GM23338 (cell line): ENCODE measurements around the gene ATXN8OS. TPM values are rescaled to one million over a fixed set of nuclear protein-coding genes. Genes with fewer than 3 reads are reported as not detected.

Experiments
- ATAC-seq: fragments of 200-7000 bp; cut with Tn5 transposase; 3 replicates; pipeline ENCODE4 v1.9.1; 2020
- DNase-seq: peaks from one replicate; pipeline ENCODE4 v3.0.0-alpha.2; 2015; ENCODE audit warnings: low spot score
- H2AFZ ChIP-seq: fragments of 200-600 bp; sonication (generic); 2 replicates; pipeline ENCODE4 v1.8.0; 2016; ENCODE audit warnings: antibody characterized with exemption, mild to moderate bottlenecking, moderate library complexity
- H3F3A ChIP-seq: fragments of 200-600 bp; sonication (generic); replicated peaks from 2 replicates; pipeline ENCODE4 v1.8.0; 2017; ENCODE audit warnings: antibody characterized with exemption, mixed run types, low read depth
- H3K27ac ChIP-seq: fragments of 200-600 bp; sonication (generic); 2 replicates; pipeline ENCODE4 v1.6.1; 2016; ENCODE audit warnings: low read depth
- H3K27me3 ChIP-seq: fragments of 200-600 bp; sonication (generic); 2 replicates; pipeline ENCODE4 v1.8.0; 2016; ENCODE audit warnings: mild to moderate bottlenecking, mixed run types, moderate library complexity; ENCODE audit not compliant: insufficient read depth
- H3K36me3 ChIP-seq: fragments of 200-600 bp; sonication (generic); 2 replicates; pipeline ENCODE4 v1.8.0; 2016; ENCODE audit warnings: mild to moderate bottlenecking; ENCODE audit not compliant: insufficient read depth
- H3K4me1 ChIP-seq: fragments of 200-600 bp; sonication (generic); 2 replicates; pipeline ENCODE4 v1.8.0; 2016; ENCODE audit warnings: mild to moderate bottlenecking, moderate library complexity; ENCODE audit not compliant: insufficient read depth
- H3K4me2 ChIP-seq: fragments of 200-600 bp; sonication (generic); 2 replicates; pipeline ENCODE4 v1.7.1; 2017; ENCODE audit warnings: mixed run types
- H3K4me3 ChIP-seq: fragments of 200-600 bp; sonication (generic); 2 replicates; pipeline ENCODE4 v1.6.1; 2016; ENCODE audit warnings: mixed run types
- H3K79me2 ChIP-seq: fragments of 200-600 bp; sonication (generic); replicated peaks from 2 replicates; pipeline ENCODE4 v1.8.0; 2017; ENCODE audit warnings: mild to moderate bottlenecking; ENCODE audit not compliant: insufficient read depth
- H3K9me2 ChIP-seq: fragments of 200-600 bp; sonication (generic); 2 replicates; pipeline ENCODE4 v1.8.0; 2017; ENCODE audit not compliant: insufficient read depth
- H4K20me1 ChIP-seq: fragments of 200-600 bp; sonication (generic); replicated peaks from 2 replicates; pipeline ENCODE4 v1.8.0; 2017; ENCODE audit warnings: mild to moderate bottlenecking; ENCODE audit not compliant: insufficient read depth
- H3K27ac Mint-ChIP-seq: 2 replicates; pipeline ENCODE4 v1.8.0; 2020; ENCODE audit warnings: inconsistent platforms, mild to moderate bottlenecking, moderate library complexity, mixed read lengths
- H3K27me3 Mint-ChIP-seq: 3 replicates; pipeline ENCODE4 v1.8.0; 2022; ENCODE audit warnings: low read depth, mild to moderate bottlenecking, moderate library complexity, mixed read lengths, inconsistent platforms; ENCODE audit not compliant: insufficient read depth, poor library complexity
- H3K36me3 Mint-ChIP-seq: 3 replicates; pipeline ENCODE4 v1.8.0; 2021; ENCODE audit warnings: low read depth, mild to moderate bottlenecking, inconsistent platforms, moderate library complexity, mixed read lengths
- H3K4me1 Mint-ChIP-seq: 3 replicates; pipeline ENCODE4 v1.8.0; 2020; ENCODE audit warnings: mild to moderate bottlenecking, inconsistent platforms, mixed read lengths
- H3K4me3 Mint-ChIP-seq: 3 replicates; pipeline ENCODE4 v1.8.0; 2021; ENCODE audit warnings: moderate library complexity, mild to moderate bottlenecking, inconsistent platforms, mixed read lengths
- H3K9me3 Mint-ChIP-seq: 3 replicates; pipeline ENCODE4 v1.8.0; 2020; ENCODE audit warnings: moderate library complexity, mild to moderate bottlenecking, inconsistent platforms, mixed read lengths
- CREB1 ChIP-seq: fragments of 250-450 bp; sonication (Bioruptor Pico); IDR thresholded peaks from 2 replicates; pipeline ENCODE4 v1.5.0; 2020; ENCODE audit warnings: low read depth, mild to moderate bottlenecking, moderate library complexity
- CTCF ChIP-seq, 2 experiments: fragments of 200-600 bp in 1 of 2; sonication (generic) in 1 of 2; conservative IDR thresholded peaks; 2 replicates each; pipeline versions ENCODE4 v1.5.1 to v1.6.1; 2016 to 2017; ENCODE audit warnings: antibody characterized with exemption in 2 of 2, low read depth in 2 of 2, mild to moderate bottlenecking in 2 of 2, moderate library complexity in 1 of 2
- ETS1 ChIP-seq: IDR thresholded peaks from 2 replicates; pipeline ENCODE4 v1.6.1; 2016; ENCODE audit warnings: antibody characterized with exemption
- EZH2 ChIP-seq: fragments of 200-600 bp; sonication (generic); IDR thresholded peaks from one replicate; pipeline ENCODE4 v1.8.0; 2017; ENCODE audit warnings: antibody characterized with exemption, mild to moderate bottlenecking, low read depth; ENCODE audit not compliant: unreplicated experiment
- EZH2phosphoT487 ChIP-seq: fragments of 200-600 bp; sonication (generic); IDR thresholded peaks from one replicate; pipeline ENCODE4 v1.8.1; 2018; ENCODE audit warnings: antibody characterized with exemption; ENCODE audit not compliant: unreplicated experiment
- JUNB ChIP-seq: IDR thresholded peaks from one replicate; pipeline ENCODE4 v1.6.1; 2016; ENCODE audit warnings: antibody characterized with exemption; ENCODE audit not compliant: unreplicated experiment
- NANOG ChIP-seq: IDR thresholded peaks from 2 replicates; pipeline ENCODE4 v1.6.1; 2016; ENCODE audit warnings: antibody characterized with exemption, borderline replicate concordance
- POLR2AphosphoS5 ChIP-seq: IDR thresholded peaks from 2 replicates; pipeline ENCODE4 v1.6.1; 2016; ENCODE audit warnings: antibody characterized with exemption, low read depth
- STAT1 ChIP-seq: IDR thresholded peaks from one replicate; pipeline ENCODE4 v1.6.1; 2016; ENCODE audit warnings: antibody characterized with exemption; ENCODE audit not compliant: unreplicated experiment
- ZNF114 ChIP-seq: fragments of 250-450 bp; sonication (Bioruptor Pico); IDR thresholded peaks from 2 replicates; pipeline ENCODE4 v1.5.0; 2020; ENCODE audit warnings: mild to moderate bottlenecking, moderate library complexity
- ZNF331 ChIP-seq: fragments of 250-450 bp; sonication (Bioruptor Pico); IDR thresholded peaks from 2 replicates; pipeline ENCODE4 v1.5.0; 2020; ENCODE audit warnings: low read depth, mild to moderate bottlenecking, moderate library complexity
- polyA plus RNA-seq: library from polyadenylated mRNA; unstranded; fragments of >200 nt; fragmentation: Nextera tagmentation; extraction: Ambion mirVana; gene quantifications from 2 replicates; pipeline ENCODE4 v1.2.1, GENCODE V29; 2016
- total RNA-seq: library from RNA; depleted of rRNA; stranded (reverse); fragments of >200 nt; shearing (Covaris generic); gene quantifications from 2 replicates; pipeline ENCODE4 v1.2.3, GENCODE V29; 2014
- TF ChIP-seq, protein P1 (sequence below): fragments of 250-450 bp; sonication (Bioruptor Pico); IDR thresholded peaks from 2 replicates; pipeline ENCODE4 v1.5.0; 2020; ENCODE audit warnings: mild to moderate bottlenecking, moderate library complexity
- TF ChIP-seq, protein P2 (sequence below): IDR thresholded peaks from one replicate; pipeline ENCODE4 v1.6.1; 2018; ENCODE audit warnings: antibody characterized with exemption; ENCODE audit not compliant: unreplicated experiment

The ATXN8OS gene
- total and polyA plus RNA-seq, 2 experiments from 2014 or later = not detected

GRCh38 chr13:70087247-70087646 lies 20.4 kb upstream of the ATXN8OS start:
- no peak overlapping the region for H3K4me2 ChIP-seq
- Mint-ChIP-seq H3K4me1 (peaks cover 14% of the 10 kb centered on the region), H3K36me3 (no peaks in the 10 kb centered on the region), H3K27me3 (peaks cover 2% of the 10 kb centered on the region), H3K27ac (no peak overlapping the region), H3K9me3 (no peaks in the 10 kb centered on the region), H3K4me3 (no peak overlapping the region)
- no peak for ATAC-seq
- H2AFZ ChIP-seq = peak overlapping the region; percentile 48; the same call in 1 of the 2 replicates
- H3K9me2 ChIP-seq = no peaks in the 10 kb centered on the region
- no peak overlapping the region for H3K4me3 ChIP-seq
- no peaks in the 10 kb centered on the region for H3K27me3 ChIP-seq
- H3K4me1 ChIP-seq = 0 out of 2 replicates have a peak, but pooled peaks cover 6% of the 10 kb centered on the region
- no peak overlapping the region for H3K27ac ChIP-seq
- TF ChIP-seq EZH2 = no peak
- no peak for TF ChIP-seq CREB1 (CRISPR knock-in tag)
- no peak for TF ChIP-seq ZNF331
- no peak for TF ChIP-seq ETS1
- TF ChIP-seq POLR2AphosphoS5 = no peak
- TF ChIP-seq STAT1 = no peak
- TF ChIP-seq, protein P1, sequence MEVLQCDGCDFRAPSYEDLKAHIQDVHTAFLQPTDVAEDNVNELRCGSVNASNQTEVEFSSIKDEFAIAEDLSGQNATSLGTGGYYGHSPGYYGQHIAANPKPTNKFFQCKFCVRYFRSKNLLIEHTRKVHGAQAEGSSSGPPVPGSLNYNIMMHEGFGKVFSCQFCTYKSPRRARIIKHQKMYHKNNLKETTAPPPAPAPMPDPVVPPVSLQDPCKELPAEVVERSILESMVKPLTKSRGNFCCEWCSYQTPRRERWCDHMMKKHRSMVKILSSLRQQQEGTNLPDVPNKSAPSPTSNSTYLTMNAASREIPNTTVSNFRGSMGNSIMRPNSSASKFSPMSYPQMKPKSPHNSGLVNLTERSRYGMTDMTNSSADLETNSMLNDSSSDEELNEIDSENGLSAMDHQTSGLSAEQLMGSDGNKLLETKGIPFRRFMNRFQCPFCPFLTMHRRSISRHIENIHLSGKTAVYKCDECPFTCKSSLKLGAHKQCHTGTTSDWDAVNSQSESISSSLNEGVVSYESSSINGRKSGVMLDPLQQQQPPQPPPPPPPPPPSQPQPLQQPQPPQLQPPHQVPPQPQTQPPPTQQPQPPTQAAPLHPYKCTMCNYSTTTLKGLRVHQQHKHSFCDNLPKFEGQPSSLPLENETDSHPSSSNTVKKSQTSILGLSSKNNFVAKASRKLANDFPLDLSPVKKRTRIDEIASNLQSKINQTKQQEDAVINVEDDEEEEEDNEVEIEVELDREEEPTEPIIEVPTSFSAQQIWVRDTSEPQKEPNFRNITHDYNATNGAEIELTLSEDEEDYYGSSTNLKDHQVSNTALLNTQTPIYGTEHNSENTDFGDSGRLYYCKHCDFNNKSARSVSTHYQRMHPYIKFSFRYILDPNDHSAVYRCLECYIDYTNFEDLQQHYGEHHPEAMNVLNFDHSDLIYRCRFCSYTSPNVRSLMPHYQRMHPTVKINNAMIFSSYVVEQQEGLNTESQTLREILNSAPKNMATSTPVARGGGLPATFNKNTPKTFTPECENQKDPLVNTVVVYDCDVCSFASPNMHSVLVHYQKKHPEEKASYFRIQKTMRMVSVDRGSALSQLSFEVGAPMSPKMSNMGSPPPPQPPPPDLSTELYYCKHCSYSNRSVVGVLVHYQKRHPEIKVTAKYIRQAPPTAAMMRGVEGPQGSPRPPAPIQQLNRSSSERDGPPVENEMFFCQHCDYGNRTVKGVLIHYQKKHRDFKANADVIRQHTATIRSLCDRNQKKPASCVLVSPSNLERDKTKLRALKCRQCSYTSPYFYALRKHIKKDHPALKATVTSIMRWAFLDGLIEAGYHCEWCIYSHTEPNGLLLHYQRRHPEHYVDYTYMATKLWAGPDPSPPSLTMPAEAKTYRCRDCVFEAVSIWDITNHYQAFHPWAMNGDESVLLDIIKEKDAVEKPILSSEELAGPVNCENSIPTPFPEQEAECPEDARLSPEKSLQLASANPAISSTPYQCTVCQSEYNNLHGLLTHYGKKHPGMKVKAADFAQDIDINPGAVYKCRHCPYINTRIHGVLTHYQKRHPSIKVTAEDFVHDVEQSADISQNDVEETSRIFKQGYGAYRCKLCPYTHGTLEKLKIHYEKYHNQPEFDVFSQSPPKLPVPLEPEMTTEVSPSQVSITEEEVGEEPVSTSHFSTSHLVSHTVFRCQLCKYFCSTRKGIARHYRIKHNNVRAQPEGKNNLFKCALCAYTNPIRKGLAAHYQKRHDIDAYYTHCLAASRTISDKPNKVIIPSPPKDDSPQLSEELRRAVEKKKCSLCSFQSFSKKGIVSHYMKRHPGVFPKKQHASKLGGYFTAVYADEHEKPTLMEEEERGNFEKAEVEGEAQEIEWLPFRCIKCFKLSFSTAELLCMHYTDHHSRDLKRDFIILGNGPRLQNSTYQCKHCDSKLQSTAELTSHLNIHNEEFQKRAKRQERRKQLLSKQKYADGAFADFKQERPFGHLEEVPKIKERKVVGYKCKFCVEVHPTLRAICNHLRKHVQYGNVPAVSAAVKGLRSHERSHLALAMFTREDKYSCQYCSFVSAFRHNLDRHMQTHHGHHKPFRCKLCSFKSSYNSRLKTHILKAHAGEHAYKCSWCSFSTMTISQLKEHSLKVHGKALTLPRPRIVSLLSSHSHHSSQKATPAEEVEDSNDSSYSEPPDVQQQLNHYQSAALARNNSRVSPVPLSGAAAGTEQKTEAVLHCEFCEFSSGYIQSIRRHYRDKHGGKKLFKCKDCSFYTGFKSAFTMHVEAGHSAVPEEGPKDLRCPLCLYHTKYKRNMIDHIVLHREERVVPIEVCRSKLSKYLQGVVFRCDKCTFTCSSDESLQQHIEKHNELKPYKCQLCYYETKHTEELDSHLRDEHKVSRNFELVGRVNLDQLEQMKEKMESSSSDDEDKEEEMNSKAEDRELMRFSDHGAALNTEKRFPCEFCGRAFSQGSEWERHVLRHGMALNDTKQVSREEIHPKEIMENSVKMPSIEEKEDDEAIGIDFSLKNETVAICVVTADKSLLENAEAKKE (CRISPR knock-in tag) = no peak
- TF ChIP-seq CTCF (conservative IDR thresholded peaks at IDR 0.05; ENCODE audit: low read depth in 2 of 2) = no peak
- TF ChIP-seq EZH2phosphoT487 = no peak
- TF ChIP-seq ZNF114 (CRISPR knock-in tag) = no peak
- TF ChIP-seq, protein P2, sequence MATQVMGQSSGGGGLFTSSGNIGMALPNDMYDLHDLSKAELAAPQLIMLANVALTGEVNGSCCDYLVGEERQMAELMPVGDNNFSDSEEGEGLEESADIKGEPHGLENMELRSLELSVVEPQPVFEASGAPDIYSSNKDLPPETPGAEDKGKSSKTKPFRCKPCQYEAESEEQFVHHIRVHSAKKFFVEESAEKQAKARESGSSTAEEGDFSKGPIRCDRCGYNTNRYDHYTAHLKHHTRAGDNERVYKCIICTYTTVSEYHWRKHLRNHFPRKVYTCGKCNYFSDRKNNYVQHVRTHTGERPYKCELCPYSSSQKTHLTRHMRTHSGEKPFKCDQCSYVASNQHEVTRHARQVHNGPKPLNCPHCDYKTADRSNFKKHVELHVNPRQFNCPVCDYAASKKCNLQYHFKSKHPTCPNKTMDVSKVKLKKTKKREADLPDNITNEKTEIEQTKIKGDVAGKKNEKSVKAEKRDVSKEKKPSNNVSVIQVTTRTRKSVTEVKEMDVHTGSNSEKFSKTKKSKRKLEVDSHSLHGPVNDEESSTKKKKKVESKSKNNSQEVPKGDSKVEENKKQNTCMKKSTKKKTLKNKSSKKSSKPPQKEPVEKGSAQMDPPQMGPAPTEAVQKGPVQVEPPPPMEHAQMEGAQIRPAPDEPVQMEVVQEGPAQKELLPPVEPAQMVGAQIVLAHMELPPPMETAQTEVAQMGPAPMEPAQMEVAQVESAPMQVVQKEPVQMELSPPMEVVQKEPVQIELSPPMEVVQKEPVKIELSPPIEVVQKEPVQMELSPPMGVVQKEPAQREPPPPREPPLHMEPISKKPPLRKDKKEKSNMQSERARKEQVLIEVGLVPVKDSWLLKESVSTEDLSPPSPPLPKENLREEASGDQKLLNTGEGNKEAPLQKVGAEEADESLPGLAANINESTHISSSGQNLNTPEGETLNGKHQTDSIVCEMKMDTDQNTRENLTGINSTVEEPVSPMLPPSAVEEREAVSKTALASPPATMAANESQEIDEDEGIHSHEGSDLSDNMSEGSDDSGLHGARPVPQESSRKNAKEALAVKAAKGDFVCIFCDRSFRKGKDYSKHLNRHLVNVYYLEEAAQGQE = no peak
- TF ChIP-seq NANOG = no peak
- no peak for TF ChIP-seq JUNB
- H4K20me1 ChIP-seq = no peaks in the 10 kb centered on the region
- no peaks in the 10 kb centered on the region for H3F3A ChIP-seq
- H3K36me3 ChIP-seq = no peaks in the 10 kb centered on the region
- no peaks in the 10 kb centered on the region for H3K79me2 ChIP-seq
- no peak for DNase-seq
